HepG2 (cell line): Measurements from ENCODE around the gene AVPR2. TPM values are rescaled to one million over a fixed set of nuclear protein-coding genes. Genes with fewer than 3 reads are reported as not detected.

Experiments
- ATAC-seq: fragments of 200-7000 bp; cut with Tn5 transposase; 3 replicates; pipeline ENCODE4 v1.9.1; 2020; ENCODE audit warnings: mild to moderate bottlenecking, moderate library complexity
- BruUV-seq: library from RNA; stranded (reverse); fragments of 400-500 nt; replicated peaks from 2 replicates; lab custom pipeline; 2021; lab: Mats Ljungman, UMichigan
- CTCF ChIA-PET: fragments of 300-600 bp; formaldehyde crosslinking; extraction: SDS; loops from one replicate; lab custom pipeline; 2021; ENCODE audit warnings: low total read pairs, inconsistent platforms, low intra/inter-chr PET ratio; lab: Yijun Ruan, JAX
- POLR2A ChIA-PET: fragments of 350-600 bp; sonication (Branson Sonifier 250); formaldehyde crosslinking; loops from one replicate; lab custom pipeline; 2020; ENCODE audit warnings: antibody characterized with exemption, inconsistent platforms; lab: Yijun Ruan, JAX
- DNase-seq: peaks from one replicate; pipeline ENCODE4 v3.0.0-alpha.2; 2015; ENCODE audit warnings: low spot score
- FAIRE-seq: peaks from 3 replicates; lab custom pipeline; 2011; peaks lifted over from hg19 to GRCh38; lab: Jason Lieb, UNC
- H2AFZ ChIP-seq: one replicate; pipeline ENCODE4 v1.6.1; 2011; ENCODE audit warnings: low read length, inconsistent platforms
- H3K27ac ChIP-seq: fragments of 300-600 bp; 3 replicates; pipeline ENCODE4 v1.8.0; 2011; ENCODE audit warnings: mixed run types, mild to moderate bottlenecking, mixed read lengths, low read length, inconsistent platforms; ENCODE audit not compliant: insufficient read depth; ENCODE audit errors: extremely low read length
- H3K27me3 ChIP-seq, 2 experiments: fragments of 200-600 bp in 1 of 2; 2 replicates in 1 of 2; 3 replicates in 1 of 2; pipeline versions ENCODE4 v1.6.0 to v1.8.0; 2011; ENCODE audit warnings: low read length in 2 of 2, mild to moderate bottlenecking in 2 of 2, moderate library complexity in 2 of 2, inconsistent platforms in 1 of 2; ENCODE audit not compliant: insufficient read depth in 2 of 2, control insufficient read depth in 1 of 2
- H3K36me3 ChIP-seq, 2 experiments: fragments of 200-600 bp in 1 of 2; replicated peaks in 1 of 2; 2 replicates in 1 of 2; 3 replicates in 1 of 2; pipeline versions ENCODE4 v1.5.1 to v1.8.0; 2011; ENCODE audit warnings: low read length in 2 of 2, inconsistent platforms in 1 of 2; ENCODE audit not compliant: insufficient read depth in 2 of 2, control insufficient read depth in 1 of 2
- H3K4me1 ChIP-seq: 2 replicates; pipeline ENCODE4 v1.5.1; 2012; ENCODE audit warnings: low read length, inconsistent platforms; ENCODE audit not compliant: insufficient read depth
- H3K4me2 ChIP-seq: 2 replicates; pipeline ENCODE4 v1.6.0; 2011; ENCODE audit warnings: low read depth, low read length, inconsistent platforms
- H3K4me3 ChIP-seq, 3 experiments: fragments of 200-600 bp in 1 of 3; sonication (generic), shearing (Covaris generic) in 1 of 3; replicated peaks in 1 of 3; 2 replicates each; pipeline ENCODE4 v1.5.1; 2011 to 2016; ENCODE audit warnings: low read length in 3 of 3, inconsistent platforms in 2 of 3, low read depth in 2 of 3, mild to moderate bottlenecking in 2 of 3, control low read depth in 1 of 3, mixed read lengths in 1 of 3; ENCODE audit not compliant: insufficient read depth in 1 of 3
- H3K79me2 ChIP-seq: one replicate; pipeline ENCODE4 v1.6.1; 2011; ENCODE audit warnings: low read length, inconsistent platforms; ENCODE audit not compliant: insufficient read depth
- H3K9ac ChIP-seq: 2 replicates; pipeline ENCODE4 v1.6.0; 2011; ENCODE audit warnings: mild to moderate bottlenecking, low read depth, low read length, inconsistent platforms; ENCODE audit not compliant: insufficient read depth
- H3K9me3 ChIP-seq: 2 replicates; pipeline ENCODE4 v1.5.1; 2012; ENCODE audit warnings: mild to moderate bottlenecking, low read length
- H4K20me1 ChIP-seq: 2 replicates; pipeline ENCODE4 v1.6.0; 2011; ENCODE audit warnings: inconsistent platforms, mild to moderate bottlenecking, low read length, moderate library complexity; ENCODE audit not compliant: insufficient read depth
- ERF ChIP-seq: IDR thresholded peaks from 2 replicates; pipeline ENCODE4 v1.6.1; 2018; ENCODE audit warnings: missing biosample characterization, missing genetic modification reagents
- KLF12 ChIP-seq: sonication (generic); formaldehyde crosslinking; IDR thresholded peaks from 2 replicates; pipeline ENCODE4 v1.4.0; 2020; ENCODE audit warnings: missing genetic modification reagents, borderline replicate concordance
- ZFYVE20 ChIP-seq: sonication (generic); formaldehyde crosslinking; IDR thresholded peaks from 2 replicates; pipeline ENCODE4 v1.8.0; 2023; ENCODE audit warnings: low read depth, mild to moderate bottlenecking, moderate library complexity, missing genetic modification reagents, borderline replicate concordance
- ZNF20 ChIP-seq: sonication (generic); formaldehyde crosslinking; IDR thresholded peaks from 2 replicates; pipeline ENCODE4 v1.4.0; 2020; ENCODE audit warnings: mild to moderate bottlenecking, moderate library complexity, missing genetic modification reagents
- ZNF644 ChIP-seq: IDR thresholded peaks from 2 replicates; pipeline ENCODE4 v1.6.1; 2016; ENCODE audit warnings: low read depth
- WGBS: methylation state at CpG from one replicate; pipeline ENCODE4 v1.1.6; 2017; ENCODE audit warnings: low lambda C conversion rate; 5-methylcytosine and 5-hydroxymethylcytosine counted together
- in situ Hi-C: cut with HindIII; loops from 2 replicates; pipeline ENCODE4 v1.10.0; 2017; ENCODE audit warnings: low pct_unique_long_range_greater_than_20kb; ENCODE audit not compliant: extremely low pct_ligation_motif_present
- intact Hi-C: fragments of 100-400 bp; cut with micrococcal nuclease; formaldehyde crosslinking; loops from one replicate; pipeline ENCODE4 v1.10.0; 2022; ENCODE audit not compliant: unreplicated experiment
- polyA plus RNA-seq, 8 experiments: library from polyadenylated mRNA; depleted of rRNA in 3 of 8; stranded (reverse) in 7 of 8; unstranded in 1 of 8; fragments of >200 nt; fragmentation: Illumina TruSeq in 4 of 8; extraction: Trizol in 4 of 8; gene quantifications; 2 replicates each; pipeline versions ENCODE4 v1.2.1 to v1.2.3, GENCODE V29; 2011 to 2016; ENCODE audit warnings: low read depth in 4 of 8, missing spikeins in 1 of 8, mixed read lengths in 1 of 8; ENCODE audit not compliant: insufficient read depth in 1 of 8
- total RNA-seq, 5 experiments: library from RNA; depleted of rRNA; stranded (reverse); fragments of >200 nt; fragmentation: Illumina TruSeq; extraction: Trizol; gene quantifications; 2 replicates each; pipeline ENCODE4 v1.2.3, GENCODE V29; 2016; ENCODE audit warnings: low read depth in 1 of 5
- TF ChIP-seq, protein P1 (sequence below): sonication (generic); formaldehyde crosslinking; IDR thresholded peaks from 2 replicates; pipeline ENCODE4 v1.5.0; 2020; ENCODE audit warnings: missing genetic modification reagents
- TF ChIP-seq, protein P2 (sequence below): sonication (generic); formaldehyde crosslinking; IDR thresholded peaks from 2 replicates; pipeline ENCODE4 v1.8.0; 2022; ENCODE audit warnings: missing genetic modification reagents, mild to moderate bottlenecking, borderline replicate concordance
- TF ChIP-seq, protein P3 (sequence below): IDR thresholded peaks from 2 replicates; pipeline ENCODE4 v1.6.1; 2016; ENCODE audit warnings: mild to moderate bottlenecking
- TF ChIP-seq, protein P4 (sequence below): sonication (generic); formaldehyde crosslinking; IDR thresholded peaks from 2 replicates; pipeline ENCODE4 v1.4.0; 2020; ENCODE audit warnings: mild to moderate bottlenecking, missing genetic modification reagents
- TF ChIP-seq, protein P5 (sequence below): sonication (generic); formaldehyde crosslinking; IDR thresholded peaks from 2 replicates; pipeline ENCODE4 v1.4.0; 2020; ENCODE audit warnings: mild to moderate bottlenecking, missing genetic modification reagents

Gene AVPR2
- total and polyA plus RNA-seq, 2 of the 13 experiments (the other 11 are each of a cell fraction or from before 2014, with no cell fraction given): not detected

DNA sequence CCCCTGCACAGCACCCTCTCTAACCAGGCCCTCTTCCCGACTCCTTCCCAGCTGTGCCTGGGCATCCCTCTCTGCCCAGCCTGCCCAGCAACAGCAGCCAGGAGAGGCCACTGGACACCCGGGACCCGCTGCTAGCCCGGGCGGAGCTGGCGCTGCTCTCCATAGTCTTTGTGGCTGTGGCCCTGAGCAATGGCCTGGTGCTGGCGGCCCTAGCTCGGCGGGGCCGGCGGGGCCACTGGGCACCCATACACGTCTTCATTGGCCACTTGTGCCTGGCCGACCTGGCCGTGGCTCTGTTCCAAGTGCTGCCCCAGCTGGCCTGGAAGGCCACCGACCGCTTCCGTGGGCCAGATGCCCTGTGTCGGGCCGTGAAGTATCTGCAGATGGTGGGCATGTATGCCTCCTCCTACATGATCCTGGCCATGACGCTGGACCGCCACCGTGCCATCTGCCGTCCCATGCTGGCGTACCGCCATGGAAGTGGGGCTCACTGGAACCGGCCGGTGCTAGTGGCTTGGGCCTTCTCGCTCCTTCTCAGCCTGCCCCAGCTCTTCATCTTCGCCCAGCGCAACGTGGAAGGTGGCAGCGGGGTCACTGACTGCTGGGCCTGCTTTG is 1.1 kb downstream of the AVPR2 start (continued):
- TF ChIP-seq, protein P1, sequence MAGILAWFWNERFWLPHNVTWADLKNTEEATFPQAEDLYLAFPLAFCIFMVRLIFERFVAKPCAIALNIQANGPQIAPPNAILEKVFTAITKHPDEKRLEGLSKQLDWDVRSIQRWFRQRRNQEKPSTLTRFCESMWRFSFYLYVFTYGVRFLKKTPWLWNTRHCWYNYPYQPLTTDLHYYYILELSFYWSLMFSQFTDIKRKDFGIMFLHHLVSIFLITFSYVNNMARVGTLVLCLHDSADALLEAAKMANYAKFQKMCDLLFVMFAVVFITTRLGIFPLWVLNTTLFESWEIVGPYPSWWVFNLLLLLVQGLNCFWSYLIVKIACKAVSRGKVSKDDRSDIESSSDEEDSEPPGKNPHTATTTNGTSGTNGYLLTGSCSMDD (CRISPR knock-in tag): no peak
- TF ChIP-seq ERF (CRISPR knock-in tag): no peak
- TF ChIP-seq ZFYVE20 (CRISPR knock-in tag): no peak
- TF ChIP-seq, protein P2, sequence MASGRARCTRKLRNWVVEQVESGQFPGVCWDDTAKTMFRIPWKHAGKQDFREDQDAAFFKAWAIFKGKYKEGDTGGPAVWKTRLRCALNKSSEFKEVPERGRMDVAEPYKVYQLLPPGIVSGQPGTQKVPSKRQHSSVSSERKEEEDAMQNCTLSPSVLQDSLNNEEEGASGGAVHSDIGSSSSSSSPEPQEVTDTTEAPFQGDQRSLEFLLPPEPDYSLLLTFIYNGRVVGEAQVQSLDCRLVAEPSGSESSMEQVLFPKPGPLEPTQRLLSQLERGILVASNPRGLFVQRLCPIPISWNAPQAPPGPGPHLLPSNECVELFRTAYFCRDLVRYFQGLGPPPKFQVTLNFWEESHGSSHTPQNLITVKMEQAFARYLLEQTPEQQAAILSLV (CRISPR knock-in tag): no peak

DNA sequence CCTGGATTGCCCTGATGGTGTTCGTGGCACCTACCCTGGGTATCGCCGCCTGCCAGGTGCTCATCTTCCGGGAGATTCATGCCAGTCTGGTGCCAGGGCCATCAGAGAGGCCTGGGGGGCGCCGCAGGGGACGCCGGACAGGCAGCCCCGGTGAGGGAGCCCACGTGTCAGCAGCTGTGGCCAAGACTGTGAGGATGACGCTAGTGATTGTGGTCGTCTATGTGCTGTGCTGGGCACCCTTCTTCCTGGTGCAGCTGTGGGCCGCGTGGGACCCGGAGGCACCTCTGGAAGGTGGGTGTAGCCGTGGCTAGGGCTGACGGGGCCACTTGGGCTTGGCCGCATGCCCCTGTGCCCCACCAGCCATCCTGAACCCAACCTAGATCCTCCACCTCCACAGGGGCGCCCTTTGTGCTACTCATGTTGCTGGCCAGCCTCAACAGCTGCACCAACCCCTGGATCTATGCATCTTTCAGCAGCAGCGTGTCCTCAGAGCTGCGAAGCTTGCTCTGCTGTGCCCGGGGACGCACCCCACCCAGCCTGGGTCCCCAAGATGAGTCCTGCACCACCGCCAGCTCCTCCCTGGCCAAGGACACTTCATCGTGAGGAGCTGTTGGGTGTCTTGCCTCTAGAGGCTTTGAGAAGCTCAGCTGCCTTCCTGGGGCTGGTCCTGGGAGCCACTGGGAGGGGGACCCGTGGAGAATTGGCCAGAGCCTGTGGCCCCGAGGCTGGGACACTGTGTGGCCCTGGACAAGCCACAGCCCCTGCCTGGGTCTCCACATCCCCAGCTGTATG is 1.8 kb downstream of the AVPR2 start:
- peaks cover 2 to 10% of the 10 kb centered on the region in 2 experiments; a peak in 2 of 5 replicates for H3K27me3 ChIP-seq
- no CpG with 5 or more reads among the region's 27 CpGs for WGBS
- H3K4me1 ChIP-seq: peaks cover 3% of the 10 kb centered on the region
- ATAC-seq: no peak
- DNase-seq: no peak
- no peak overlapping the region for H3K4me3 ChIP-seq
- no peaks in the 10 kb centered on the region for H4K20me1 ChIP-seq
- H2AFZ ChIP-seq: no peak overlapping the region
- no peaks in the 10 kb centered on the region for H3K9me3 ChIP-seq
- no peak for FAIRE-seq
- no peak overlapping the region for H3K4me2 ChIP-seq
- in situ Hi-C loops: no loop called here
- H3K36me3 ChIP-seq: no peaks in the 10 kb centered on the region
- no peak overlapping the region for H3K27ac ChIP-seq
- BruUV-seq: no TSS peak
- no peaks in the 10 kb centered on the region for H3K79me2 ChIP-seq
- no peak overlapping the region for H3K9ac ChIP-seq
- POLR2A ChIA-PET: no interaction called here
- intact Hi-C loops: no loop called here
- CTCF ChIA-PET: no interaction called here
- TF ChIP-seq, protein P3, sequence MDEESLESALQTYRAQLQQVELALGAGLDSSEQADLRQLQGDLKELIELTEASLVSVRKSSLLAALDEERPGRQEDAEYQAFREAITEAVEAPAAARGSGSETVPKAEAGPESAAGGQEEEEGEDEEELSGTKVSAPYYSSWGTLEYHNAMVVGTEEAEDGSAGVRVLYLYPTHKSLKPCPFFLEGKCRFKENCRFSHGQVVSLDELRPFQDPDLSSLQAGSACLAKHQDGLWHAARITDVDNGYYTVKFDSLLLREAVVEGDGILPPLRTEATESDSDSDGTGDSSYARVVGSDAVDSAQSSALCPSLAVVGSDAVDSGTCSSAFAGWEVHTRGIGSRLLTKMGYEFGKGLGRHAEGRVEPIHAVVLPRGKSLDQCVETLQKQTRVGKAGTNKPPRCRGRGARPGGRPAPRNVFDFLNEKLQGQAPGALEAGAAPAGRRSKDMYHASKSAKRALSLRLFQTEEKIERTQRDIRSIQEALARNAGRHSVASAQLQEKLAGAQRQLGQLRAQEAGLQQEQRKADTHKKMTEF (CRISPR knock-in tag): no peak
- TF ChIP-seq, protein P4, sequence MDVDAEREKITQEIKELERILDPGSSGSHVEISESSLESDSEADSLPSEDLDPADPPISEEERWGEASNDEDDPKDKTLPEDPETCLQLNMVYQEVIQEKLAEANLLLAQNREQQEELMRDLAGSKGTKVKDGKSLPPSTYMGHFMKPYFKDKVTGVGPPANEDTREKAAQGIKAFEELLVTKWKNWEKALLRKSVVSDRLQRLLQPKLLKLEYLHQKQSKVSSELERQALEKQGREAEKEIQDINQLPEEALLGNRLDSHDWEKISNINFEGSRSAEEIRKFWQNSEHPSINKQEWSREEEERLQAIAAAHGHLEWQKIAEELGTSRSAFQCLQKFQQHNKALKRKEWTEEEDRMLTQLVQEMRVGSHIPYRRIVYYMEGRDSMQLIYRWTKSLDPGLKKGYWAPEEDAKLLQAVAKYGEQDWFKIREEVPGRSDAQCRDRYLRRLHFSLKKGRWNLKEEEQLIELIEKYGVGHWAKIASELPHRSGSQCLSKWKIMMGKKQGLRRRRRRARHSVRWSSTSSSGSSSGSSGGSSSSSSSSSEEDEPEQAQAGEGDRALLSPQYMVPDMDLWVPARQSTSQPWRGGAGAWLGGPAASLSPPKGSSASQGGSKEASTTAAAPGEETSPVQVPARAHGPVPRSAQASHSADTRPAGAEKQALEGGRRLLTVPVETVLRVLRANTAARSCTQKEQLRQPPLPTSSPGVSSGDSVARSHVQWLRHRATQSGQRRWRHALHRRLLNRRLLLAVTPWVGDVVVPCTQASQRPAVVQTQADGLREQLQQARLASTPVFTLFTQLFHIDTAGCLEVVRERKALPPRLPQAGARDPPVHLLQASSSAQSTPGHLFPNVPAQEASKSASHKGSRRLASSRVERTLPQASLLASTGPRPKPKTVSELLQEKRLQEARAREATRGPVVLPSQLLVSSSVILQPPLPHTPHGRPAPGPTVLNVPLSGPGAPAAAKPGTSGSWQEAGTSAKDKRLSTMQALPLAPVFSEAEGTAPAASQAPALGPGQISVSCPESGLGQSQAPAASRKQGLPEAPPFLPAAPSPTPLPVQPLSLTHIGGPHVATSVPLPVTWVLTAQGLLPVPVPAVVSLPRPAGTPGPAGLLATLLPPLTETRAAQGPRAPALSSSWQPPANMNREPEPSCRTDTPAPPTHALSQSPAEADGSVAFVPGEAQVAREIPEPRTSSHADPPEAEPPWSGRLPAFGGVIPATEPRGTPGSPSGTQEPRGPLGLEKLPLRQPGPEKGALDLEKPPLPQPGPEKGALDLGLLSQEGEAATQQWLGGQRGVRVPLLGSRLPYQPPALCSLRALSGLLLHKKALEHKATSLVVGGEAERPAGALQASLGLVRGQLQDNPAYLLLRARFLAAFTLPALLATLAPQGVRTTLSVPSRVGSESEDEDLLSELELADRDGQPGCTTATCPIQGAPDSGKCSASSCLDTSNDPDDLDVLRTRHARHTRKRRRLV (CRISPR knock-in tag): no peak
- TF ChIP-seq ZNF20 (no peak), ZNF644 (no peak), KLF12 (CRISPR knock-in tag) (no peak)
- TF ChIP-seq, protein P5, sequence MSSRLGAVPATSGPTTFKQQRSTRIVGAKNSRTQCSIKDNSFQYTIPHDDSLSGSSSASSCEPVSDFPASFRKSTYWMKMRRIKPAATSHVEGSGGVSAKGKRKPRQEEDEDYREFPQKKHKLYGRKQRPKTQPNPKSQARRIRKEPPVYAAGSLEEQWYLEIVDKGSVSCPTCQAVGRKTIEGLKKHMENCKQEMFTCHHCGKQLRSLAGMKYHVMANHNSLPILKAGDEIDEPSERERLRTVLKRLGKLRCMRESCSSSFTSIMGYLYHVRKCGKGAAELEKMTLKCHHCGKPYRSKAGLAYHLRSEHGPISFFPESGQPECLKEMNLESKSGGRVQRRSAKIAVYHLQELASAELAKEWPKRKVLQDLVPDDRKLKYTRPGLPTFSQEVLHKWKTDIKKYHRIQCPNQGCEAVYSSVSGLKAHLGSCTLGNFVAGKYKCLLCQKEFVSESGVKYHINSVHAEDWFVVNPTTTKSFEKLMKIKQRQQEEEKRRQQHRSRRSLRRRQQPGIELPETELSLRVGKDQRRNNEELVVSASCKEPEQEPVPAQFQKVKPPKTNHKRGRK (CRISPR knock-in tag): no peak
